Ishikawa (cell line): ENCODE data around the gene MAP7.

Source experiments
- EP300 ChIP-seq: IDR thresholded peaks from 2 replicates; pipeline ENCODE4 v1.6.1; 2012; ENCODE audit warnings: borderline replicate concordance
- YY1 ChIP-seq: IDR thresholded peaks from 2 replicates; pipeline ENCODE4 v1.6.1; 2012; ENCODE audit warnings: low read depth

DNA sequence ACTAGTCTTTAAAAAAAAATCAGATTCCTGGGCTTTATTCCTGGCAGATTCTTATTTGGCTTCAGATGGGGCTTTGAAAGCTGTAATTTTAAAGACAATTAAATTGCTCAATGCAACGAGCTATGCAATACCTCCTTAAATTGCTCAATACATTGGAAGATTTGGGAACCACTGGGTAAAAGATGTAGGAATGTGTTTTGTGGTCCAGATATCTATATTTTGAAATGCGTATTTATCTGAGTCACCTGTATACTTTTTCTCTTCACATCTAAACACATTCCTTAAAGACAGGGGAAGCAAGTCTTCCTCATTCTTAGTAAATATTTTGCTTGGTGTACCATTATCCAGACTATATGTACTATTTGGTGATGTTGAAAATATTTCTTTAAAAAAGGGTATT lies 29.6 kb upstream of the MAP7 start:
- TF ChIP-seq EP300: no peak
- no peak for TF ChIP-seq YY1
